HG02571 (cell line): ENCODE data around the gene C2orf72.
"Not testable (repeated sequence)": the region's sequence is repeated elsewhere in the genome, so short reads cannot be mapped to it uniquely, and the experiment has no call there.

Experiments used
- ATAC-seq: cut with Tn5 transposase; IDR thresholded peaks from one replicate; pipeline ENCODE4 v1.9.1; 2021; ENCODE audit warnings: mild to moderate bottlenecking, moderate library complexity; ENCODE audit not compliant: unreplicated experiment

C2orf72 gene

GRCh38 chr2:231067531-231067930 lies 30.2 kb downstream of the C2orf72 start:
- not testable (repeated sequence) for ATAC-seq

DNA sequence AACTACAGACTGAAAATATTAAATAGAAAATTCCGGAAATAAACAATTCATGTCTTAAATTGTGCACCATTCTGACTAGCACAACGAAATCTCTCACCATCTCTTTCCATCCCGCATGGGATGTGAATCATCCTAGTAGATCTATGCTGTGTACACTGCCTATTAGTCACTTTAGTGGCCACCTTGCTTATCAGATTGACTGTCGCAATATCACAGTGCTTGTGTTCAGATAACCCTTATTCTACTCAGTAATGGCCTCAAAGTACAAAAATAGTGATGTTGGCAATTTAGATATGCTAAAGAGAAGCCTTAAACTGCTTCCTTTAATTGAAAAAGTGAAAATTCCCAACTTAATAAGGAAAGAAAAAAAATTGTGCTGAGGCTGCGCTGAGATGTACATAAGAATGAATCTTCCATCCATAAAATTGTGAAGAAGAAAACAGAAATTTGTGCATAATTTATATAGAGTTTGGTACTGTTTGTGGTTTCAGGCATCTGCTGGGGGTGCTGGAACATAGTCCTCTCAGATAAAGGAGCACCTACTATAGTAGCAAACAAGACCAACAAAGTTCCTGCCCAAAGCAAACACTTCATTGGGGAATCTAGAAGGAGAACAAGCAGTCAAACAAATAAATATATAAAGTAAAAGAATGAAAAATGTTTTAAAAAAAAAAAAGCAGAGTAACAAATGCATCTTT lies 31.4 kb downstream of the C2orf72 start:
- no peak for ATAC-seq

DNA sequence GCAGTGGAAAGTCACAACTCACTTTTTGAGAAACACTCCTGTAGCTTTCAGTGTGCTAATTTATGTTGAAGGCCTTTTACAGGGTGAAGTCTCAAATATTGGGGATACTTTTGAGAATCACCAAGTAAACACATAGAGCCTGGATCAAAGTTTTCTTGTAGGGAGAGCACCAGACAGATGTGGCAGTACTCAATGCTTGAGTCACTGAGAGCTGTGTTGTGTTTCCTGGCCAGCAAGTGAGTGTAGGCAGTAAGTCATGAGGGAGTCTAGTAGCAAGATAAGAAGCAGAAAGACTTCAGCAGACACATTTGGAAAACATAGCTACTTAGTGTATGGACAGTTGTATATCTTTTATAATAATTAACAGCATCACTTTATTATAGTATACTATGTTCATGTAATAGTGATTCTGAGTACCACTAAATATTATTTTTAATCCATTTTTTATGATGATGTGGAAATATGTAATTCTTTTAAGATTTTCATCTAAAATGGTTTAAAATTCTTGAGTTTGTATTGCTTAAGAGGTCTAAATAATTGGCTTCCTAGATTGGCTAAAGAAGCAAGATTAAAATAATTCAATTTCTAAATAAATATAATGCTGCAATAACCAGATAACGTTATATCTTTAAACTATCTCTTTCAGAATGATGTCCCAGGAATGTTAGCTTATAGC lies 32.2 kb downstream of the C2orf72 start:
- no peak for ATAC-seq

- ATAC-seq: no peak
These were observed 47.2 kb downstream of the C2orf72 start for GRCh38 chr2:231084565-231084964.

GRCh38 chr2:231088754-231089153 lies 51.4 kb downstream of the C2orf72 start:
- no peak for ATAC-seq

GRCh38 chr2:231093933-231094332 lies 56.6 kb downstream of the C2orf72 start:
- no peak for ATAC-seq

DNA sequence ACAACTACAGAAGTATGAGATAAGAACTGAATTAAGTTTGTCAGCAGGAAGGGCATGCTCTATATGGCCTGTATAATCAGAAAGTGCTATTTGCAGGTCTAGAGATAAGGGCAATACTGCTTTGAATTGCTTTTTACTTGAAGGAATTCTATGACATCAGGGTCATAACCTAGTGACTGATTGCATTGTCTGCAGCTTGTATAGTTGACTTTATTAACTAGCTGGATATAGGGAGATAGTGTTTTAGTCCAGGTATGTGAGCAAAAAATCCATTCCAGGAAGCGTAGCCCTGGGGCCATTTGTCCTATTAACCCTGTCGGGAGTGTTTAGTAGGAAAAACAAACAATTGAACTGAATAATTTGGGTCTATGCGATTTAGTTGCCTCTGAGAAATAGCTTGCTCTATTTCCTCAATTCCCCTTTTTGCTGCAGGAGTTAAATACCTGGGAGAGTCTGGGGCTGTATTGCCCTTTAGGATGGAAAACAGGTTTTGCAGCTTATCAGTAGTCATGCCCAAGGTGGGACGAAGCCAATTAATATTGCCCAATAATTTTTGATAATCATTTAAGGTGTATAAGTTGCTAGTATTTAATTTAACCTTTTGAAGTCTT lies 57.5 kb downstream of the C2orf72 start:
- no peak for ATAC-seq
